Measurements from ENCODE around the gene ATP1A2.

- TF ChIP-seq TAF1 (IDR thresholded peaks at IDR 0.05; ENCODE audit: borderline replicate concordance, insufficient read depth, low read length) (no peak), POLR2AphosphoS5 (IDR thresholded peaks at IDR 0.05; ENCODE audit: low read depth, low read length) (no peak), REST (IDR thresholded peaks at IDR 0.05; ENCODE audit: insufficient read depth in 1 of 2, low read depth in 2 of 2, low read length in 2 of 2) (no peak), SIN3A (IDR thresholded peaks at IDR 0.05; ENCODE audit: borderline replicate concordance, insufficient read depth, low read length) (no peak)
These were observed 71.2 kb downstream of the ATP1A2 start for GRCh38 chr1:160186729-160187128.
